ENCODE measurements around the gene ADGRL3. TPM values are rescaled to one million over a fixed set of nuclear protein-coding genes. Genes with fewer than 3 reads are reported as not detected.

ADGRL3 gene
- total RNA-seq, 1 donor from 2014 or later = 31.3 TPM

GRCh38 chr4:61958591-61958990, 758.5 kb downstream of the ADGRL3 start:
- Mint-ChIP-seq H3K36me3 (ENCODE audit: low read depth, unreplicated experiment) (no peaks in the 10 kb centered on the region), H3K27ac (ENCODE audit: unreplicated experiment) (no peak overlapping the region), H3K4me3 (ENCODE audit: unreplicated experiment) (no peak overlapping the region), H3K27me3 (ENCODE audit: low read depth, unreplicated experiment) (no peaks in the 10 kb centered on the region), H3K4me1 (ENCODE audit: low read depth, unreplicated experiment) (peaks cover 5% of the 10 kb centered on the region), H3K9me3 (ENCODE audit: unreplicated experiment) (no peaks in the 10 kb centered on the region)
- H3K4me3 ChIP-seq (ENCODE audit: insufficient read depth, low read depth, low read length) = no peak overlapping the region
- no peaks in the 10 kb centered on the region for H3K4me1 ChIP-seq (ENCODE audit: insufficient read depth, low read length)
- FAIRE-seq (no peak), DNase-seq (ENCODE audit: low read depth) (no peak)
- no peaks in the 10 kb centered on the region for H3K9me3 ChIP-seq (ENCODE audit: insufficient read depth, low read depth, low read length)
- no peaks in the 10 kb centered on the region for H3K36me3 ChIP-seq (ENCODE audit: insufficient read depth, low read length)
- no peak overlapping the region for H3K4me2 ChIP-seq (ENCODE audit: low read length)
- TF ChIP-seq CTCF (IDR thresholded peaks at IDR 0.05; ENCODE audit: insufficient read depth, low read depth, low read length) (no peak), EZH2 (IDR thresholded peaks at IDR 0.05; ENCODE audit: insufficient read depth, low read length) (no peak)
- H3K9ac ChIP-seq (ENCODE audit: low read length) = no peak overlapping the region
- H3K79me2 ChIP-seq (ENCODE audit: insufficient read depth, low read length) = no peaks in the 10 kb centered on the region
- H4K20me1 ChIP-seq (ENCODE audit: insufficient read depth, low read length) = no peaks in the 10 kb centered on the region
- H3K27me3 ChIP-seq (ENCODE audit: insufficient read depth, low read length) = no peaks in the 10 kb centered on the region
- no peak overlapping the region for H3K27ac ChIP-seq (ENCODE audit: low read depth, low read length)
- no peak overlapping the region for H2AFZ ChIP-seq (ENCODE audit: low read depth, low read length)

- Histone ChIP-seq H3K36me3 (ENCODE audit: insufficient read depth, low read length) (no peaks in the 10 kb centered on the region), H3K9me3 (ENCODE audit: insufficient read depth, low read depth, low read length) (no peaks in the 10 kb centered on the region), H4K20me1 (ENCODE audit: insufficient read depth, low read length) (no peaks in the 10 kb centered on the region), H3K27ac (ENCODE audit: low read depth, low read length) (no peak overlapping the region), H3K4me2 (ENCODE audit: low read length) (no peak overlapping the region), H3K79me2 (ENCODE audit: insufficient read depth, low read length) (no peaks in the 10 kb centered on the region), H3K27me3 (ENCODE audit: insufficient read depth, low read length) (no peaks in the 10 kb centered on the region), H2AFZ (ENCODE audit: low read depth, low read length) (no peak overlapping the region), H3K4me3 (ENCODE audit: insufficient read depth, low read depth, low read length) (no peak overlapping the region), H3K4me1 (ENCODE audit: insufficient read depth, low read length) (no peaks in the 10 kb centered on the region), H3K9ac (ENCODE audit: low read length) (no peak overlapping the region)
- Mint-ChIP-seq H3K4me3 (ENCODE audit: unreplicated experiment) (no peak overlapping the region), H3K27me3 (ENCODE audit: low read depth, unreplicated experiment) (no peaks in the 10 kb centered on the region), H3K9me3 (ENCODE audit: unreplicated experiment) (no peaks in the 10 kb centered on the region), H3K36me3 (ENCODE audit: low read depth, unreplicated experiment) (no peaks in the 10 kb centered on the region), H3K4me1 (ENCODE audit: low read depth, unreplicated experiment) (peaks cover 2% of the 10 kb centered on the region), H3K27ac (ENCODE audit: unreplicated experiment) (no peak overlapping the region)
- DNase-seq (ENCODE audit: low read depth) (no peak), FAIRE-seq (no peak)
- TF ChIP-seq CTCF (IDR thresholded peaks at IDR 0.05; ENCODE audit: insufficient read depth, low read depth, low read length) (no peak), EZH2 (IDR thresholded peaks at IDR 0.05; ENCODE audit: insufficient read depth, low read length) (no peak)
Observed at GRCh38 chr4:61959087-61959486, 759.0 kb downstream of the ADGRL3 start.

GRCh38 chr4:61984260-61984909, 784.3 kb downstream of the ADGRL3 start:
- no peak for FAIRE-seq
- Histone ChIP-seq H3K79me2 (ENCODE audit: insufficient read depth, low read length) (no peaks in the 10 kb centered on the region), H3K36me3 (ENCODE audit: insufficient read depth, low read length) (no peaks in the 10 kb centered on the region), H3K4me1 (ENCODE audit: insufficient read depth, low read length) (no peaks in the 10 kb centered on the region), H3K27me3 (ENCODE audit: insufficient read depth, low read length) (no peaks in the 10 kb centered on the region), H3K4me3 (ENCODE audit: insufficient read depth, low read depth, low read length) (no peak overlapping the region), H4K20me1 (ENCODE audit: insufficient read depth, low read length) (no peaks in the 10 kb centered on the region), H3K27ac (ENCODE audit: low read depth, low read length) (no peak overlapping the region), H2AFZ (ENCODE audit: low read depth, low read length) (no peak overlapping the region), H3K9me3 (ENCODE audit: insufficient read depth, low read depth, low read length) (no peaks in the 10 kb centered on the region), H3K9ac (ENCODE audit: low read length) (no peak overlapping the region), H3K4me2 (ENCODE audit: low read length) (no peak overlapping the region)
- Mint-ChIP-seq H3K9me3 (ENCODE audit: unreplicated experiment) (no peaks in the 10 kb centered on the region), H3K4me1 (ENCODE audit: low read depth, unreplicated experiment) (no peaks in the 10 kb centered on the region), H3K36me3 (ENCODE audit: low read depth, unreplicated experiment) (no peaks in the 10 kb centered on the region), H3K27me3 (ENCODE audit: low read depth, unreplicated experiment) (no peaks in the 10 kb centered on the region), H3K4me3 (ENCODE audit: unreplicated experiment) (no peak overlapping the region), H3K27ac (ENCODE audit: unreplicated experiment) (no peak overlapping the region)
- no peak for DNase-seq (ENCODE audit: low read depth)
- TF ChIP-seq CTCF (IDR thresholded peaks at IDR 0.05; ENCODE audit: insufficient read depth, low read depth, low read length) = no peak
- no peak for TF ChIP-seq EZH2 (IDR thresholded peaks at IDR 0.05; ENCODE audit: insufficient read depth, low read length)
